Measurements from ENCODE around the gene CYGB. TPM values are rescaled to one million over a fixed set of nuclear protein-coding genes. Genes with fewer than 3 reads are reported as not detected.
A peak's percentile ranks its signal among the peaks of the same experiment; 100 is the strongest.

CYGB gene
- polyA plus RNA-seq, 1 of the 3 experiments (the other 2 are of a cell fraction), result 1.7 TPM

GRCh38 chr17:76557368-76558197 lies 20.1 kb upstream of the CYGB start:
- H3K27me3 ChIP-seq (ENCODE audit: insufficient read depth), result no peaks in the 10 kb centered on the region
- TF ChIP-seq SMC3 (IDR thresholded peaks at IDR 0.05; ENCODE audit: low read depth, low read length) (0 out of 2 replicates have a peak, but pooled peaks have one; percentile 1), CHD2 (IDR thresholded peaks at IDR 0.05; ENCODE audit: low read length, partially characterized antibody) (peak; percentile 100), CTCF (IDR thresholded peaks at IDR 0.05) (peak; percentile 78), MAX (IDR thresholded peaks at IDR 0.05; ENCODE audit: low read depth) (peak; percentile 100), RAD21 (IDR thresholded peaks at IDR 0.05; ENCODE audit: low read length) (peak; percentile 50), TAF1 (IDR thresholded peaks at IDR 0.05; ENCODE audit: borderline replicate concordance, low read depth, low read length) (peak; percentile 99), YY1 (IDR thresholded peaks at IDR 0.05; ENCODE audit: low read depth) (peak; percentile 89), RXRA (IDR thresholded peaks at IDR 0.05; ENCODE audit: borderline replicate concordance, low read depth) (no peak), POLR2AphosphoS5 (IDR thresholded peaks at IDR 0.05; ENCODE audit: low read depth, low read length) (peak; percentile 99), TCF12 (IDR thresholded peaks at IDR 0.05) (no peak), SIN3A (IDR thresholded peaks at IDR 0.05; ENCODE audit: borderline replicate concordance, low read depth, low read length) (peak; percentile 100), RCOR1 (IDR thresholded peaks at IDR 0.05; ENCODE audit: low read length) (peak; percentile 4; the same call in 1 of the 2 replicates), MXI1 (IDR thresholded peaks at IDR 0.05; ENCODE audit: low read depth, low read length) (peak; percentile 99), JUND (IDR thresholded peaks at IDR 0.05) (no peak)
- TF ChIP-seq, protein P1, sequence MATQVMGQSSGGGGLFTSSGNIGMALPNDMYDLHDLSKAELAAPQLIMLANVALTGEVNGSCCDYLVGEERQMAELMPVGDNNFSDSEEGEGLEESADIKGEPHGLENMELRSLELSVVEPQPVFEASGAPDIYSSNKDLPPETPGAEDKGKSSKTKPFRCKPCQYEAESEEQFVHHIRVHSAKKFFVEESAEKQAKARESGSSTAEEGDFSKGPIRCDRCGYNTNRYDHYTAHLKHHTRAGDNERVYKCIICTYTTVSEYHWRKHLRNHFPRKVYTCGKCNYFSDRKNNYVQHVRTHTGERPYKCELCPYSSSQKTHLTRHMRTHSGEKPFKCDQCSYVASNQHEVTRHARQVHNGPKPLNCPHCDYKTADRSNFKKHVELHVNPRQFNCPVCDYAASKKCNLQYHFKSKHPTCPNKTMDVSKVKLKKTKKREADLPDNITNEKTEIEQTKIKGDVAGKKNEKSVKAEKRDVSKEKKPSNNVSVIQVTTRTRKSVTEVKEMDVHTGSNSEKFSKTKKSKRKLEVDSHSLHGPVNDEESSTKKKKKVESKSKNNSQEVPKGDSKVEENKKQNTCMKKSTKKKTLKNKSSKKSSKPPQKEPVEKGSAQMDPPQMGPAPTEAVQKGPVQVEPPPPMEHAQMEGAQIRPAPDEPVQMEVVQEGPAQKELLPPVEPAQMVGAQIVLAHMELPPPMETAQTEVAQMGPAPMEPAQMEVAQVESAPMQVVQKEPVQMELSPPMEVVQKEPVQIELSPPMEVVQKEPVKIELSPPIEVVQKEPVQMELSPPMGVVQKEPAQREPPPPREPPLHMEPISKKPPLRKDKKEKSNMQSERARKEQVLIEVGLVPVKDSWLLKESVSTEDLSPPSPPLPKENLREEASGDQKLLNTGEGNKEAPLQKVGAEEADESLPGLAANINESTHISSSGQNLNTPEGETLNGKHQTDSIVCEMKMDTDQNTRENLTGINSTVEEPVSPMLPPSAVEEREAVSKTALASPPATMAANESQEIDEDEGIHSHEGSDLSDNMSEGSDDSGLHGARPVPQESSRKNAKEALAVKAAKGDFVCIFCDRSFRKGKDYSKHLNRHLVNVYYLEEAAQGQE (IDR thresholded peaks at IDR 0.05; ENCODE audit: low read depth, low read length), result peak; percentile 62
- TF ChIP-seq, protein P2, sequence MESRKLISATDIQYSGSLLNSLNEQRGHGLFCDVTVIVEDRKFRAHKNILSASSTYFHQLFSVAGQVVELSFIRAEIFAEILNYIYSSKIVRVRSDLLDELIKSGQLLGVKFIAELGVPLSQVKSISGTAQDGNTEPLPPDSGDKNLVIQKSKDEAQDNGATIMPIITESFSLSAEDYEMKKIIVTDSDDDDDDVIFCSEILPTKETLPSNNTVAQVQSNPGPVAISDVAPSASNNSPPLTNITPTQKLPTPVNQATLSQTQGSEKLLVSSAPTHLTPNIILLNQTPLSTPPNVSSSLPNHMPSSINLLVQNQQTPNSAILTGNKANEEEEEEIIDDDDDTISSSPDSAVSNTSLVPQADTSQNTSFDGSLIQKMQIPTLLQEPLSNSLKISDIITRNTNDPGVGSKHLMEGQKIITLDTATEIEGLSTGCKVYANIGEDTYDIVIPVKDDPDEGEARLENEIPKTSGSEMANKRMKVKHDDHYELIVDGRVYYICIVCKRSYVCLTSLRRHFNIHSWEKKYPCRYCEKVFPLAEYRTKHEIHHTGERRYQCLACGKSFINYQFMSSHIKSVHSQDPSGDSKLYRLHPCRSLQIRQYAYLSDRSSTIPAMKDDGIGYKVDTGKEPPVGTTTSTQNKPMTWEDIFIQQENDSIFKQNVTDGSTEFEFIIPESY (IDR thresholded peaks at IDR 0.05; ENCODE audit: borderline replicate concordance, low read depth), result peak; percentile 100
- peak overlapping the region; percentile 71 to 89 for H3K27ac ChIP-seq (ENCODE audit: low read depth in 2 of 2, low read length in 1 of 2)
- H2AFZ ChIP-seq (ENCODE audit: low read depth), result peak overlapping the region; percentile 89
- no peaks in the 10 kb centered on the region for H3K9me2 ChIP-seq
- peak overlapping the region; percentile 89 for H3K9ac ChIP-seq
- H3K4me2 ChIP-seq, result peak overlapping the region; percentile 79
- H3K4me3 ChIP-seq (ENCODE audit: low read depth in 2 of 2, low read length in 1 of 2), result peak overlapping the region; percentile 83 to 92
- ChIA-PET POLR2A (interaction anchor here (0.6 to 4.4 kb wide), 18 partner anchors 10 to 169 kb away, joined by 3 to 49 read pairs (median 4); partner anchors contain the start of genes CYGB, JMJD6 and MXRA7), CTCF (interaction anchor here (0.7 to 14.5 kb wide), 65 partner anchors 8 to 291 kb away, joined by 3 to 319 read pairs (median 6); partner anchors contain the start of genes JMJD6, METTL23, MFSD11 and MXRA7)
- peaks cover 53% of the 10 kb centered on the region for H3K79me2 ChIP-seq (ENCODE audit: insufficient read depth)
- peaks cover 26 to 42% of the 10 kb centered on the region in 2 experiments for H3K4me1 ChIP-seq (ENCODE audit: control insufficient read depth in 1 of 2, insufficient read depth in 2 of 2, low read depth in 1 of 2, low read length in 1 of 2)
- H3F3A ChIP-seq (replicated peaks; ENCODE audit: insufficient read depth), result peaks cover 30% of the 10 kb centered on the region
- H3K9me3 ChIP-seq, result no peaks in the 10 kb centered on the region
- peaks cover 38% of the 10 kb centered on the region for H4K20me1 ChIP-seq (ENCODE audit: insufficient read depth)
- peak; percentile 98 for DNase-seq
- WGBS (ENCODE audit: low lambda C conversion rate), result under 1% methylated on average over 55 of the region's 55 CpGs
- H3K36me3 ChIP-seq (replicated peaks in 1 of 2; ENCODE audit: control insufficient read depth in 1 of 2, insufficient read depth in 2 of 2, low read length in 1 of 2), result peaks cover 17 to 26% of the 10 kb centered on the region in 2 experiments

Data from SK-N-SH (cell line).